ENCODE data around the gene SERP2. TPM values are rescaled to one million over a fixed set of nuclear protein-coding genes. Genes with fewer than 3 reads are reported as not detected.

SERP2 gene
- total RNA-seq, 1 experiment from 2014 or later, result not detected

- no peaks in the 10 kb centered on the region for H3K9me3 Mint-ChIP-seq (ENCODE audit: unreplicated experiment)
- CTCF ChIA-PET, result no interaction called here
Measured at GRCh38 chr13:44417446-44417845, 43.8 kb downstream of the SERP2 start.

GRCh38 chr13:44417876-44418275, 44.3 kb downstream of the SERP2 start:
- H3K27me3 ChIP-seq (replicated peaks; ENCODE audit: control insufficient read depth, insufficient read depth, low read length), result no peaks in the 10 kb centered on the region
- Mint-ChIP-seq H3K9me3 (ENCODE audit: unreplicated experiment) (no peaks in the 10 kb centered on the region), H3K4me3 (ENCODE audit: unreplicated experiment) (no peak overlapping the region), H3K4me1 (ENCODE audit: low read depth, unreplicated experiment) (peaks cover 13% of the 10 kb centered on the region), H3K27me3 (ENCODE audit: insufficient read depth, unreplicated experiment) (no peaks in the 10 kb centered on the region), H3K27ac (ENCODE audit: unreplicated experiment) (no peak overlapping the region), H3K36me3 (ENCODE audit: insufficient read depth, unreplicated experiment) (no peaks in the 10 kb centered on the region)
- DNase-seq, result no peak
- TF ChIP-seq CTCF (IDR thresholded peaks at IDR 0.05; ENCODE audit: insufficient read depth in 1 of 2, low read depth in 1 of 2, low read length in 1 of 2, severe bottlenecking in 1 of 2, unreplicated experiment in 1 of 2), result no peak
- H3K4me1 ChIP-seq, result peaks cover 11% of the 10 kb centered on the region
- no peaks in the 10 kb centered on the region for H3K36me3 ChIP-seq (ENCODE audit: control insufficient read depth, insufficient read depth, low read length)
- ChIA-PET POLR2A (interaction anchor here (0.5 to 1.2 kb wide), 2 partner anchors 19 to 301 kb away, joined by 3 read pairs; no protein-coding TSS in a partner anchor), CTCF (no interaction called here)
- no peak overlapping the region for H3K4me3 ChIP-seq (ENCODE audit: low read depth, low read length)
- intact Hi-C loops (cut with micrococcal nuclease; ENCODE audit: unreplicated experiment), result no loop called here
- no peaks in the 10 kb centered on the region for H3K9me3 ChIP-seq
- BruUV-seq (replicated peaks), result no TSS peak

More at GRCh38 chr13:44417446-44417845, 43.8 kb downstream of the SERP2 start:
- DNase-seq, result no peak
- H3K4me3 Mint-ChIP-seq (ENCODE audit: unreplicated experiment), result no peak overlapping the region
- H3K36me3 Mint-ChIP-seq (ENCODE audit: insufficient read depth, unreplicated experiment), result no peaks in the 10 kb centered on the region
- no peak overlapping the region for H3K4me3 ChIP-seq (ENCODE audit: low read depth, low read length)
- H3K4me1 Mint-ChIP-seq (ENCODE audit: low read depth, unreplicated experiment), result peaks cover 18% of the 10 kb centered on the region
- BruUV-seq (replicated peaks), result no TSS peak
- POLR2A ChIA-PET, result interaction anchor here (0.5 to 1.2 kb wide), 3 partner anchors 10 to 301 kb away, joined by 3 read pairs; no protein-coding TSS in a partner anchor
- no peak for TF ChIP-seq CTCF (IDR thresholded peaks at IDR 0.05; ENCODE audit: insufficient read depth in 1 of 2, low read depth in 1 of 2, low read length in 1 of 2, severe bottlenecking in 1 of 2, unreplicated experiment in 1 of 2)
- intact Hi-C loops (cut with micrococcal nuclease; ENCODE audit: unreplicated experiment), result no loop called here
- H3K27me3 Mint-ChIP-seq (ENCODE audit: insufficient read depth, unreplicated experiment), result no peaks in the 10 kb centered on the region
- H3K9me3 ChIP-seq, result no peaks in the 10 kb centered on the region
- peaks cover 11% of the 10 kb centered on the region for H3K4me1 ChIP-seq
- H3K36me3 ChIP-seq (ENCODE audit: control insufficient read depth, insufficient read depth, low read length), result no peaks in the 10 kb centered on the region
- no peaks in the 10 kb centered on the region for H3K27me3 ChIP-seq (replicated peaks; ENCODE audit: control insufficient read depth, insufficient read depth, low read length)
- no peak overlapping the region for H3K27ac Mint-ChIP-seq (ENCODE audit: unreplicated experiment)

GRCh38 chr13:44420376-44421220, 47.0 kb downstream of the SERP2 start:
- H3K4me3 Mint-ChIP-seq (ENCODE audit: unreplicated experiment), result no peak overlapping the region
- no peaks in the 10 kb centered on the region for H3K9me3 ChIP-seq
- no peaks in the 10 kb centered on the region for H3K9me3 Mint-ChIP-seq (ENCODE audit: unreplicated experiment)
- H3K27me3 Mint-ChIP-seq (ENCODE audit: insufficient read depth, unreplicated experiment), result no peaks in the 10 kb centered on the region
- no peaks in the 10 kb centered on the region for H3K27me3 ChIP-seq (replicated peaks; ENCODE audit: control insufficient read depth, insufficient read depth, low read length)
- intact Hi-C loops (cut with micrococcal nuclease; ENCODE audit: unreplicated experiment), result no loop called here
- peaks cover 12% of the 10 kb centered on the region for H3K4me1 Mint-ChIP-seq (ENCODE audit: low read depth, unreplicated experiment)
- no peak for TF ChIP-seq CTCF (IDR thresholded peaks at IDR 0.05; ENCODE audit: insufficient read depth in 1 of 2, low read depth in 1 of 2, low read length in 1 of 2, severe bottlenecking in 1 of 2, unreplicated experiment in 1 of 2)
- no TSS peak for BruUV-seq (replicated peaks)
- ChIA-PET CTCF (interaction anchor here (0.6 kb wide), 2 partner anchors 15 to 52 kb away, joined by 3 to 5 read pairs; no protein-coding TSS in a partner anchor), POLR2A (no interaction called here)
- no peak overlapping the region for H3K27ac Mint-ChIP-seq (ENCODE audit: unreplicated experiment)
- H3K36me3 Mint-ChIP-seq (ENCODE audit: insufficient read depth, unreplicated experiment), result no peaks in the 10 kb centered on the region
- DNase-seq, result no peak
- H3K4me3 ChIP-seq (ENCODE audit: low read depth, low read length), result no peak overlapping the region
- H3K4me1 ChIP-seq, result peaks cover 11% of the 10 kb centered on the region
- H3K36me3 ChIP-seq (ENCODE audit: control insufficient read depth, insufficient read depth, low read length), result peaks cover 1% of the 10 kb centered on the region; the same call in 1 of the 2 replicates

Measured in Caco-2 (cell line).